NCI-H1105 (cell line): Measurements from ENCODE around the gene SLC35A3.
"Not testable (repeated sequence)": the region's sequence is repeated elsewhere in the genome, so short reads cannot be mapped to it uniquely, and the experiment has no call there.

ENCODE experiments used
- DNase-seq: peaks from one replicate; lab custom pipeline; 2025; lab: John Stamatoyannopoulos, UW

Gene SLC35A3

DNA sequence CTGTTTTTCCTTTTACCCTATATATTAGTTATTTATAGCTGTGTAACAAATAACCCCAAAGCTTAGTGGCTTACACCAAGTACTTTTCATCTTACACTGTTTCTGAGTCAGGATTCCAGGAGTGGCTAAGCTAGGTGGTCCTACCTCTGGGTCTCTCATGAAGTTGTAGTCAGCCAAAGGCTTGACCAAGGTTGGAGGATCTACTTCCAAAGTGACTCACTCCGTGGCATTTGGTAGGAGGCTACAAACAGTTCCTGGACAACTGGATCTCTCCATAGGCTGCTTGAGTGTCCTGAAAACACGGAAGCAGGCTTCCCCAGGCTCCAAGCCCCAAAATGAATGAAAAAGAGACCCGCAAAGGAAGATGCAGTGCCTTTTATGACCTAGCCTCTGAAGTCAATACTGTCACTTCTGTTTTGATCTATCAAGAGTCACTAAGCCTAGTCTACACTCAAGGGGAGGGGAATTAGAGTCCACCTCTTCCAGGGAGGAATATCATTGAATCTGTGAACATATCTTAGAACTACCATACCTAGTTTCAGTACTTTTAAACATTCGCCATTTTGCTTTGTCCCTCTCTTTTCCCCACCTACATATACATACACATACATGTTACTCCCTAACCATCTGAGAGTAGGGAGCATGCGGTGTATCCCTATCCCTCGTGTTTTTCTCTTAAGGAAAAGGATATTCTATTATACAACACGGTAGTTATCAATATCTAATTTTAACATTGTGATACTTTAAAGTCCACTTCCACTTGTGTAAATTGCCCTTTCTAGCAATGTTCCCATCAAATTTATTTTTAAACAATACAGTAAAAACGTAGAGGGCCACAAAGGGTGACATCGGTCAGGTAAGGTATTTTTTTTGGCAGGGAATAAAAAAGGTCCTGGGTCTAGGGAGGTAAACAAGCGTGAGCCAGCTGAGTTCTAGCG lies 67.2 kb downstream of the SLC35A3 start:
- DNase-seq: no peak

GRCh38 chr1:100037656-100037926 lies 67.8 kb downstream of the SLC35A3 start:
- DNase-seq: no peak

DNA sequence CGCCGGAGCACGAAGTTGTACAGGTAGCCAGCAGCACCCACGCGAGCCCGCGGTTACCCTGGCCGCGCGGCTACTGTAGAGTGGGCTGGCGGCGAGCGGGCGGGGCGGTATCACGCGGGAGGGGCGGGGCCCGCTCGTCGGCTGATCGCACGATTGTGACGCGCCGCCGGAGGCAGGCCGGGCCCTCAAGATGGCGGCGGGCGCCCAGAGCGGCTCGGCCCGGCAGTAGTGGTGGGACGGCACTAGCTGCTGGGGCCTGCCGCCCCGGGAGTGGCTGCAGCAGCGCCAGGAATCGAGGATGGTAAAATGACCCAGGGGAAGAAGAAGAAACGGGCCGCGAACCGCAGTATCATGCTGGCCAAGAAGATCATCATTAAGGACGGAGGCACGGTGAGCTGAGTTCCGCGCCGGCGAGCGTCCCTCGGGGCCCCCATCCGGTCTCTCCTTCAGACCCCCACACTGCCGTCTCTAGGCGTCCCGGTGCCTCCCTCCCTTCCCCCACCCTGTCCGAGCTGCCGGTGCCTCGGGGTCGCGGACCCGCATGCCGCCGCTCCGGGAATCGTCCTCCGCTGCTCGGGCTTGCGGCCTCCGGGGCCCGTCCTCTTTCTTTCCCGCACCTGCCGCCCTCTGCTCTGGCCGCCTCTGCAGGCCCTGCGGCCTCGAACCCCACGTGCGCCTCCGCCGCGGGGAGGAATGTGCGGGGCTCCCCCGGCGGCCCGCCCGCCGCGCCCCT lies 68.3 kb downstream of the SLC35A3 start:
- DNase-seq: peak; percentile 88

GRCh38 chr1:100038660-100039287 lies 69.0 kb downstream of the SLC35A3 start:
- DNase-seq: peak; percentile 50

- no peak for DNase-seq
Observed at GRCh38 chr1:100039591-100039990, 69.8 kb downstream of the SLC35A3 start.

DNA sequence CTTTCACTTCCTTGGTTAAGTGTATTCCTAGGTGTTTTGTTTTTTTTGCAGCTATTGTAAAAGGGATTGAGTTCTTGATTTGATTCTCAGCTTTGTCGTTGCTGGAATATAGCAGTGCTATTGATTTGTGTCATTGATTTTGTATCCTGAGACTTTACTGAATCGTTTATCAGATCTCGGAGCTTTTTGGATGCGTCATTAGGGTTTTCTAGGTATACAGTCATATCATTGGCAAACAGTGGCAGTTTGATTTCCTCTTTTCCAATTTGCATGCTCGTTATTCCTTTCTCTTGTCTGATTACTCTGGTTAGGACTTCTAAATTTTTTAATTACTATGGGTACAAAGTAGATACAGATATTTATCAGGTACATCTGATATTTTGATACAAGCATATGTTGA lies 75.4 kb downstream of the SLC35A3 start:
- DNase-seq: no peak

DNA sequence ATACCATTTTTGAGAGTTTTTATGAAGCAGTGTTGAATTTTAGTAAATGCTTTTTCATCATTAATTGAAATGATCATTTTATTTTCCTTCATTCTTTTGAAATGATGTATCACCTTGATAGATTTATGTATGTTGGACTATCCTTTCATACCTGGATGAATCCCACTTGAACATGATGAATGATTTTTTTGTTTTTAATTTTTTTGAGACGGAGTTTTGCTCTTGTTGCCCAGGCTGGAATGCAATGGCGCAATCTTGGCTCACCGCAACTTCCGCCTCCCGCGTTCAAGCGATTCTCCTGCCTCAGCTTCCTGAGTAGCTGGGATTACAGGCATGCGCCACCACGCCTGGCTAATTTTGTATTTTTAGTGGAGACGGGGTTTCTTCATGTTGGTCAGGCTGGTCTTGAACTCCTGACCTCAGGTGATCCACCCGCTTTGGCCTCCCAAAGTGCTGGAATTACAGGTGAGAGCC lies 77.5 kb downstream of the SLC35A3 start:
- DNase-seq: not testable (repeated sequence)

- no peak for DNase-seq
Observed at GRCh38 chr1:100050139-100050538, 80.3 kb downstream of the SLC35A3 start.

DNA sequence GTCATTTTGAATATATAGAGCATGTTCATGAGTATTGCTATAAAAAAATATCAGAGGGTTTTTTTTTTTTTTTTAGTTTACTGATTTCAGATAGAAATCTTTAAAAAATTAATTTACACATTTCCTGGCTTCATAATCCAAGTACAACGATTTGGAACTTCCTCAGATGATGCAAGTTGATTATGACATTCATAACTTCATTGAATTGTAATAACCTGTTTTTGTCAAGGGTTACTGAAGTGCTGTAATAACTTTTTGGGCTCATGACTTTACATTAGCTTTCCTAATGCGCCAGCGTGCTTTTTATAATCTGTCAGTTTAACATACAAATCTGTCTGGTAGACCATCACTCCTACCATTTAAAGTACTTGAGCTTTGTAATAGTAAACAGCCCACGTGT lies 81.6 kb downstream of the SLC35A3 start:
- DNase-seq: no peak

DNA sequence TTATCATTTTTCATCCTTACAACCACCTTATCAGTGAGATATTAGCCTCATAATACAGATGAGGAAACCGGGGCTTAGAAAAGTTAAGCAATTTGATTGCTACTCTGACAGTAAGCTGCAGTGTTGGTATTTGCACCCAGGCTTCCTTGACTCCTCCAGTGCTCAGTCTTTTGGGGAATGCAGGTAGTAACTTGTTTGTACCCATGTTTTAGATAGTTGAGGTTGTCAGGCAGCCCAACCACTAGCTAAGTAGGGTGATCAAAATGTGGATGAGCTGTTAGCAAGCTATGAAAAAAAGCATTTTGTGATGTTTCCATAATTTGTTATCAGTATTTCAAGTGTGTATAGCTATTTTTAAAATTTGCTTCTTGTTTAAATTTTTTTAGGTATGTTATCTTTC lies 82.1 kb downstream of the SLC35A3 start:
- no peak for DNase-seq

DNA sequence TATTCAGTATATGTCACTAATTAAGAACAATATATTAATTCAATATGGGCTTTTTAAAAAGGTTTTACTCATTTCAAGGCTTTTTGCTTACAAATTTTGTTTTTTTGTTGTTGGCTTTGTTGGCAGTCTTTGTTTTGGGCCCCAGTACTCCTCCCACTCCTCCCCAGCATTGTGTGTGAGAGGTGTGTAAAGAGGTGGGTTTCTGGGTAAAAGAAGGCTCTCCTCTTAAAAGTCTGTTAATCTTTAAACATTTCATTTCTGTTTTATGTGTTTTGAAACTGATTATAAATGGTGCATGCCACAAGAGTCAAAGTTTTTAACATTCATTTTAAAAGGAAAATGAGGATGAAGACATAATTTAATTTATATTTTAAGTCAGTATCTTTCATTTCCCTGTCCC lies 83.3 kb downstream of the SLC35A3 start:
- DNase-seq: no peak

- no peak for DNase-seq
Observed at GRCh38 chr1:100053727-100054126, 83.9 kb downstream of the SLC35A3 start.

GRCh38 chr1:100061681-100062080 lies 91.9 kb downstream of the SLC35A3 start:
- no peak for DNase-seq

DNA sequence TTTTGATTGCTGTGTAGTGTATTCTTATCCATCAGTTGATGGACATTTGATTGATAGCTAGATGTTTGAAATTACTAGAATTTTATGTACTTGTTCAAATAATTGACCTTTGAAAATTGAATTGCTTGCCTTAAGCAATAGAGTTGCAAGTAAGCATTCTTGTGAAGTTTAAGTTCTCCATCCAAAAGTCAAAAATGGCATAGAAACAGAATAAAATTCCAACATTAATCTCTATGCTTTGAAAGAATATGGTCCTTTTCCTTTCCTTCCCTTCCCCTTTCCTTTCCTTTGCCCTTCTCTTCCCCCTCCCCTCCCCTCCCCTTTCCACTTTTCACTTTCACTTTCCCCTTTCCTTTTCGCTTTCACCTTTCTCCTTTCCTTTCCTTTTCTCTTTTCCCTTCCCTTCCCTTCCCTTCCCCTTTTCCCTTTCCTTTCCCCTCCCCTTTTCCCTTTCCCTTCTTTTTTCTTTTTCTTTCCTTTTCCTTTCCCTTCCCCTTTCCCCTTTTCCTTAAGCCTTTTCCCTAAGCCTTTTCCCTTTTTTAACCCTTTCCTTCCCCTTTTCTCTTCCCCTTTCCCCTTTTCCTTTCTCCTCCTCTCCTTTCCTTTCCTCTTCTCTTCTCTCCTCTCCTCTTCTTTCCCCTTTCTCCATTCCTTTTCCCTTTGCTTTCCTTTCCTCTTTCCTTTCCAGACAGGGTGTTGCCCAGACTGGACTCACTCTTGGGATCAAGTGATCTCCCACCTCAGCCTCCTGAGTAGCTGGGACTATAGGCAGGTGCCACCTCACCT lies 95.6 kb downstream of the SLC35A3 start:
- no peak for DNase-seq

DNA sequence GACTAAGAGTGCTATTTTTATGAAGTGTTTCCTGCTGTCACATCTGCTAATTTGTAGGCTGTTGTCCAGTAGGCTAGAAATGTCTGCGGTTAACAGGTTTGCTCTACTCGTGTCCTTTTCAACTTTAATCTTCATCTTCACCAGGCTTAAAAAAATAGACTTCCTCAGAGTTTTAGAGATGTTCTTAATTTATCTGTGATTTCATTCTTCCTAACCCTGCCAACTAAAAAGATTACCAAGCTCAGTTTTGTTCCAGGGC lies 96.1 kb downstream of the SLC35A3 start:
- no peak for DNase-seq

GRCh38 chr1:100070201-100070939 lies 100.6 kb downstream of the SLC35A3 start:
- no peak for DNase-seq

GRCh38 chr1:100073531-100073930 lies 103.7 kb downstream of the SLC35A3 start:
- no peak for DNase-seq

DNA sequence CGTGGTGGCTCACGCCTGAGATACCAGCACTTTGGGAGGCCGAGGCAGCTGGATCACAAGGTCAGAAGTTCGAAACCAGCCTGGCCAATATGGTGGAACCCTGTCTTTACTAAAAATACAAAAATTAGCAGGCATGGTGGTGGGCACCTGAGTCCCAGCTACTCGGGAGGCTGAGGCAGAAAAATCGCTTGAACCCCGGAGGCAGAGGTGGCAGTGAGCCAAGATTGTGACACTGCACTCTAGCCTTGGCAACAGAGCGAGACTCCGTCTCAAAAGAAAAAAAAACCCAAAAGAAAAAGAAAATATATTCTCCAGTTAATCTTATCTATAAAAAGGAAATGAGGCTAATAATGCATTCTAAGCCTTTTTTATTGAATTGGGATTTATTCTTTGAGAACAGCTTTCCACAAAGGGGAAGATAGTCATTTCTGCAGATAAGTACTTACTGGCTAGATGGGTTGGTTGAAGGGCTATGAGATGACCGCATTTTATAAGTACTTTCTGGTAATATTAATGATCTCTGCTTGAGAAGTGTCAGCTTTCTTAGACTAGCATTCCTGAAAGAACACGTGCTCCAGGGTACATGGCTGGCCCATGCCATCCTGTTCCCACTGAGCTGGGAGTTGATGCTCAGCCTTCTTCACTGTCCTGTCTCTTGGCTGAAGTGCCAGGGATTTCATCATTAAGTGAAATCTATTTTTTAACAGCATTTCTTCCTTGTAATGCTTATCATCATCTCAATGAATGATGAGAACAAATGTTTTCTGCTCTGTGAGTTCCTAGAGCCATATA lies 105.0 kb downstream of the SLC35A3 start:
- DNase-seq: no peak

GRCh38 chr1:100075773-100076172 lies 106.0 kb downstream of the SLC35A3 start:
- no peak for DNase-seq

DNA sequence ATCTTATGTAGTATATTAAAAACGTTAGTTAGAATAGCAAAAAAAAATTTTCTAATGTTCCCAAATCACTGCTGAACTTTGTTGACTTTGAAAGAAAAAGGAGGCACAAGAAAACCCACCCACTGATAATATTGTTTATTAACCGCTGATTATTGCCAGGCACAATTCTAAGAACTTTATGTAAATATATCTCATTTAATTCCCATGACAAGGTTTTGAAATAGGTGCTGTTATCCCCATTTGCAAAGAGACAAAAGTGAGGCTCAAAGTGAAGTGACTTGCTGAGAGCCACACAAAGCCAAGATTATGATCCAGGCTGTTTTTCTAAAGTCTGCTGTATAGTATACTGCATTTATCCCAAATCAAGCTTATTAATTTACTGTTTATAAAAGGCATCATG lies 106.5 kb downstream of the SLC35A3 start:
- no peak for DNase-seq

- DNase-seq: no peak
Observed at GRCh38 chr1:100076744-100077143, 106.9 kb downstream of the SLC35A3 start.
